Frontal cortex (tissue), 4 donors: ENCODE results near the gene ARPC4. TPM values are rescaled to one million over a fixed set of nuclear protein-coding genes. Genes with fewer than 3 reads are reported as not detected.
"Not testable (repeated sequence)": the region's sequence is repeated elsewhere in the genome, so short reads cannot be mapped to it uniquely, and the experiment has no call there.

Source experiments
- DNase-seq, 2 donors: peaks; one replicate each; pipeline ENCODE4 v3.0.0; 2012; ENCODE audit warnings: low spot score in 2 of 2
- FAIRE-seq: peaks from 2 replicates; lab custom pipeline; 2012; peaks lifted over from hg19 to GRCh38; lab: Jason Lieb, UNC
- total RNA-seq: library from RNA; depleted of rRNA; stranded (reverse); fragments of >200 nt; gene quantifications from one replicate; pipeline ENCODE4 v1.2.3, GENCODE V29; 2014
- donor health status: control.
- donor health status: control.
- donor health status: control.

Gene ARPC4
- total RNA-seq, 1 donor from 2014 or later: 181 TPM

GRCh38 chr3:9769426-9770275, 23.2 kb upstream of the ARPC4 start, which contains the start of gene CAMK1:
Gene CAMK1, minus strand, starts transcription at chr3:9769947. Its CDS starts 2,198 bp downstream, at chr3:9767749.
- FAIRE-seq: no peak
- peak; percentile 74 to 82 for DNase-seq

GRCh38 chr3:9770276-9770812, 22.5 kb upstream of the ARPC4 start:
- peak; percentile 66 to 71 for DNase-seq

GRCh38 chr3:9771007-9771406, 21.9 kb upstream of the ARPC4 start:
- DNase-seq, FAIRE-seq: not testable (repeated sequence)

More at GRCh38 chr3:9770276-9770812, 22.5 kb upstream of the ARPC4 start:
- FAIRE-seq: no peak

GRCh38 chr3:9776896-9777693, 15.8 kb upstream of the ARPC4 start:
- FAIRE-seq: no peak
- no peak for DNase-seq

- no peak for FAIRE-seq
- no peak for DNase-seq
Measured at GRCh38 chr3:9777694-9778021, 15.2 kb upstream of the ARPC4 start.

GRCh38 chr3:9778143-9779074, 14.5 kb upstream of the ARPC4 start:
- FAIRE-seq: no peak

GRCh38 chr3:9779075-9779593, 13.7 kb upstream of the ARPC4 start:
- no peak for FAIRE-seq
- DNase-seq: no peak

More at GRCh38 chr3:9778143-9779074, 14.5 kb upstream of the ARPC4 start:
- no peak for DNase-seq

GRCh38 chr3:9779721-9780457, 13.0 kb upstream of the ARPC4 start:
- DNase-seq (no peak), FAIRE-seq (no peak)

- FAIRE-seq: no peak
Measured at GRCh38 chr3:9780458-9780812, 12.4 kb upstream of the ARPC4 start.

GRCh38 chr3:9780910-9781309, 12.0 kb upstream of the ARPC4 start:
- DNase-seq (no peak), FAIRE-seq (no peak)

More at GRCh38 chr3:9780458-9780812, 12.4 kb upstream of the ARPC4 start:
- DNase-seq: no peak

- FAIRE-seq (no peak), DNase-seq (no peak)
Measured at GRCh38 chr3:9781551-9781950, 11.3 kb upstream of the ARPC4 start.

GRCh38 chr3:9781978-9782603, 10.8 kb upstream of the ARPC4 start:
- FAIRE-seq (no peak), DNase-seq (no peak)

GRCh38 chr3:9782770-9783169, 10.1 kb upstream of the ARPC4 start:
- DNase-seq: no peak
- no peak for FAIRE-seq

- no peak for FAIRE-seq
- DNase-seq: no peak
Measured at GRCh38 chr3:9783954-9784353, 8.9 kb upstream of the ARPC4 start.

GRCh38 chr3:9784965-9785364, 7.9 kb upstream of the ARPC4 start:
- DNase-seq: no peak
- no peak for FAIRE-seq

GRCh38 chr3:9785602-9786001, 7.3 kb upstream of the ARPC4 start:
- no peak for FAIRE-seq
- DNase-seq: no peak

- DNase-seq (no peak), FAIRE-seq (no peak)
Measured at GRCh38 chr3:9786209-9786739, 6.6 kb upstream of the ARPC4 start.
